PC-3 (cell line): ENCODE measurements around the gene CDK18. TPM values are rescaled to one million over a fixed set of nuclear protein-coding genes. Genes with fewer than 3 reads are reported as not detected.

Experiments
- ATAC-seq: fragments of 200-7000 bp; cut with Tn5 transposase; 2 replicates; pipeline ENCODE4 v1.9.1; 2020; ENCODE audit warnings: mild to moderate bottlenecking, moderate library complexity
- BruUV-seq: library from RNA; stranded (reverse); fragments of 400-500 nt; replicated peaks from 2 replicates; lab custom pipeline; 2021; lab: Mats Ljungman, UMichigan
- CTCF ChIA-PET: fragments of 300-600 bp; sonication (Branson Sonifier 250); formaldehyde crosslinking; loops from one replicate; lab custom pipeline; 2022; ENCODE audit warnings: antibody characterized with exemption; lab: Charles Lee
- POLR2A ChIA-PET: fragments of 300-600 bp; sonication (Branson Sonifier 250); formaldehyde crosslinking; loops from one replicate; lab custom pipeline; 2022; ENCODE audit warnings: antibody characterized with exemption; ENCODE audit not compliant: unreplicated experiment; lab: Charles Lee
- DNase-seq: peaks from one replicate; pipeline ENCODE4 v3.0.0-alpha.2; 2015
- H2AFZ ChIP-seq: fragments of 300-600 bp; sonication (generic); 2 replicates; pipeline ENCODE4 v1.6.0; 2016; ENCODE audit warnings: antibody characterized with exemption, low read length
- H3F3A ChIP-seq: fragments of 300-600 bp; sonication (generic); one replicate; pipeline ENCODE4 v1.6.0; 2017; ENCODE audit warnings: antibody characterized with exemption, low read length, control low read depth, mild to moderate bottlenecking; ENCODE audit not compliant: unreplicated experiment
- H3K27ac ChIP-seq: fragments of 300-600 bp; sonication (generic); 2 replicates; pipeline ENCODE4 v1.5.1; 2016; ENCODE audit warnings: mild to moderate bottlenecking, low read length
- H3K27me3 ChIP-seq: fragments of 300-600 bp; sonication (generic); 2 replicates; pipeline ENCODE4 v1.6.1; 2016; ENCODE audit warnings: low read length, mixed read lengths
- H3K36me3 ChIP-seq: fragments of 300-600 bp; sonication (generic); 2 replicates; pipeline ENCODE4 v1.6.1; 2016; ENCODE audit warnings: low read depth, mixed run types, low read length, mixed read lengths
- H3K4me1 ChIP-seq: fragments of 300-600 bp; sonication (generic); 2 replicates; pipeline ENCODE4 v1.5.1; 2016; ENCODE audit warnings: low read length; ENCODE audit not compliant: insufficient read depth
- H3K4me2 ChIP-seq: fragments of 300-600 bp; sonication (generic); 2 replicates; pipeline ENCODE4 v1.6.0; 2016; ENCODE audit warnings: low read length
- H3K4me3 ChIP-seq: fragments of 300-600 bp; sonication (generic); 2 replicates; pipeline ENCODE4 v1.5.1; 2016; ENCODE audit warnings: mild to moderate bottlenecking, low read length, mixed read lengths
- H3K79me2 ChIP-seq: fragments of 300-600 bp; sonication (generic); 2 replicates; pipeline ENCODE4 v1.6.1; 2017; ENCODE audit warnings: low read length, mixed read lengths
- H3K9ac ChIP-seq: fragments of 300-600 bp; sonication (generic); 2 replicates; pipeline ENCODE4 v1.6.0; 2016; ENCODE audit warnings: mild to moderate bottlenecking, low read length
- H3K9me2 ChIP-seq: fragments of 300-600 bp; sonication (generic); replicated peaks from 2 replicates; pipeline ENCODE4 v1.6.1; 2016; ENCODE audit warnings: mixed run types, low read length, mixed read lengths
- H3K9me3 ChIP-seq: fragments of 300-600 bp; sonication (generic); 2 replicates; pipeline ENCODE4 v1.6.1; 2016; ENCODE audit warnings: low read length, mixed read lengths
- H4K20me1 ChIP-seq: fragments of 300-600 bp; sonication (generic); 2 replicates; pipeline ENCODE4 v1.6.1; 2016; ENCODE audit warnings: low read length, mixed read lengths
- EZH2 ChIP-seq: fragments of 300-600 bp; sonication (generic); IDR thresholded peaks from one replicate; pipeline ENCODE4 v1.6.1; 2017; ENCODE audit warnings: antibody characterized with exemption, mild to moderate bottlenecking, low read length; ENCODE audit not compliant: unreplicated experiment
- EZH2phosphoT487 ChIP-seq: fragments of 300-600 bp; sonication (generic); IDR thresholded peaks from 2 replicates; pipeline ENCODE4 v1.6.1; 2018; ENCODE audit warnings: mild to moderate bottlenecking, antibody characterized with exemption, low read length, borderline replicate concordance
- intact Hi-C: fragments of 100-400 bp; cut with micrococcal nuclease; formaldehyde crosslinking; loops from 2 replicates; pipeline ENCODE4 v1.9.0; 2023
- total RNA-seq: library from RNA; depleted of rRNA; stranded (reverse); fragments of >200 nt; gene quantifications from 2 replicates; pipeline ENCODE4 v1.2.3, GENCODE V29; 2014
- TF ChIP-seq, protein P1 (sequence below): fragments of 300-600 bp; sonication (generic); conservative IDR thresholded peaks from 2 replicates; pipeline ENCODE4 v1.5.1; 2017; ENCODE audit warnings: antibody characterized with exemption, low read depth, mild to moderate bottlenecking, low read length

The CDK18 gene
- total RNA-seq, 1 experiment from 2014 or later, result 13.2 TPM

DNA sequence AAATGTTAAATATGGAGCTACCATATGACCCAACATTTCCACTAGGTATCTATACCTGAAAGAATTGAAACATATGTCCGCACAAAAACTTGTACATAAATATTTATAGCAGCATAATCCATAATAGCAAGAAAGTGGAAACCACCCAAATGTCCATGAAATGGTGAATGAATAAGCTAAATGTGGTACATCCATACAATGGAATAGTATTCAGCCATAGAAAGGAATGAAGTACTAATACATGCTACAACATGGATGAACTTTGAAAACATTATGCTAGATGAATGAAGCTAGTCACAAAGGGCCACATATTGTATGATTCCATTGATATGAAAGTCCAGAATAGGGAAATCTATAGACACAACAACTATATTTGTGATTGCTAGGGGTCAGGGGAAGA, 28.6 kb upstream of the CDK18 start:
- TF ChIP-seq, protein P1, sequence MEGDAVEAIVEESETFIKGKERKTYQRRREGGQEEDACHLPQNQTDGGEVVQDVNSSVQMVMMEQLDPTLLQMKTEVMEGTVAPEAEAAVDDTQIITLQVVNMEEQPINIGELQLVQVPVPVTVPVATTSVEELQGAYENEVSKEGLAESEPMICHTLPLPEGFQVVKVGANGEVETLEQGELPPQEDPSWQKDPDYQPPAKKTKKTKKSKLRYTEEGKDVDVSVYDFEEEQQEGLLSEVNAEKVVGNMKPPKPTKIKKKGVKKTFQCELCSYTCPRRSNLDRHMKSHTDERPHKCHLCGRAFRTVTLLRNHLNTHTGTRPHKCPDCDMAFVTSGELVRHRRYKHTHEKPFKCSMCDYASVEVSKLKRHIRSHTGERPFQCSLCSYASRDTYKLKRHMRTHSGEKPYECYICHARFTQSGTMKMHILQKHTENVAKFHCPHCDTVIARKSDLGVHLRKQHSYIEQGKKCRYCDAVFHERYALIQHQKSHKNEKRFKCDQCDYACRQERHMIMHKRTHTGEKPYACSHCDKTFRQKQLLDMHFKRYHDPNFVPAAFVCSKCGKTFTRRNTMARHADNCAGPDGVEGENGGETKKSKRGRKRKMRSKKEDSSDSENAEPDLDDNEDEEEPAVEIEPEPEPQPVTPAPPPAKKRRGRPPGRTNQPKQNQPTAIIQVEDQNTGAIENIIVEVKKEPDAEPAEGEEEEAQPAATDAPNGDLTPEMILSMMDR, result no peak
- TF ChIP-seq EZH2, result no peak
- TF ChIP-seq EZH2phosphoT487, result no peak
- ChIA-PET CTCF (interaction anchor here (0.6 kb wide), 1 partner anchor 113 kb away, joined by 3 read pairs; no protein-coding TSS in a partner anchor), POLR2A (no interaction called here)
- no peaks in the 10 kb centered on the region for H3K36me3 ChIP-seq
- no peak overlapping the region for H3K4me2 ChIP-seq
- no peak overlapping the region for H3K4me3 ChIP-seq
- no peaks in the 10 kb centered on the region for H3K9me2 ChIP-seq
- H3K27me3 ChIP-seq, result peaks cover 12% of the 10 kb centered on the region
- H3K9me3 ChIP-seq, result no peaks in the 10 kb centered on the region
- ATAC-seq, result no peak
- no peaks in the 10 kb centered on the region for H3F3A ChIP-seq
- H3K27ac ChIP-seq, result no peak overlapping the region
- H4K20me1 ChIP-seq, result no peaks in the 10 kb centered on the region
- intact Hi-C loops, result no loop called here
- H3K4me1 ChIP-seq, result peaks cover 18% of the 10 kb centered on the region
- H3K79me2 ChIP-seq, result no peaks in the 10 kb centered on the region
- H2AFZ ChIP-seq, result no peak overlapping the region
- no peak for DNase-seq
- H3K9ac ChIP-seq, result no peak overlapping the region
- no TSS peak for BruUV-seq

GRCh38 chr1:205476648-205477047, 27.8 kb upstream of the CDK18 start:
- no peaks in the 10 kb centered on the region for H3F3A ChIP-seq
- no peak for ATAC-seq
- no peak overlapping the region for H3K9ac ChIP-seq
- H3K27me3 ChIP-seq, result peaks cover 10% of the 10 kb centered on the region
- no peak overlapping the region for H3K27ac ChIP-seq
- no peak for TF ChIP-seq EZH2
- TF ChIP-seq, protein P1, result no peak
- no peak for TF ChIP-seq EZH2phosphoT487
- H3K4me3 ChIP-seq, result no peak overlapping the region
- no peak overlapping the region for H3K4me2 ChIP-seq
- no TSS peak for BruUV-seq
- no peak for DNase-seq
- peaks cover 18% of the 10 kb centered on the region for H3K4me1 ChIP-seq
- no peaks in the 10 kb centered on the region for H3K9me2 ChIP-seq
- no peaks in the 10 kb centered on the region for H4K20me1 ChIP-seq
- no peaks in the 10 kb centered on the region for H3K9me3 ChIP-seq
- no peaks in the 10 kb centered on the region for H3K79me2 ChIP-seq
- ChIA-PET POLR2A (no interaction called here), CTCF (no interaction called here)
- no peaks in the 10 kb centered on the region for H3K36me3 ChIP-seq
- H2AFZ ChIP-seq, result no peak overlapping the region
- intact Hi-C loops, result no loop called here

DNA sequence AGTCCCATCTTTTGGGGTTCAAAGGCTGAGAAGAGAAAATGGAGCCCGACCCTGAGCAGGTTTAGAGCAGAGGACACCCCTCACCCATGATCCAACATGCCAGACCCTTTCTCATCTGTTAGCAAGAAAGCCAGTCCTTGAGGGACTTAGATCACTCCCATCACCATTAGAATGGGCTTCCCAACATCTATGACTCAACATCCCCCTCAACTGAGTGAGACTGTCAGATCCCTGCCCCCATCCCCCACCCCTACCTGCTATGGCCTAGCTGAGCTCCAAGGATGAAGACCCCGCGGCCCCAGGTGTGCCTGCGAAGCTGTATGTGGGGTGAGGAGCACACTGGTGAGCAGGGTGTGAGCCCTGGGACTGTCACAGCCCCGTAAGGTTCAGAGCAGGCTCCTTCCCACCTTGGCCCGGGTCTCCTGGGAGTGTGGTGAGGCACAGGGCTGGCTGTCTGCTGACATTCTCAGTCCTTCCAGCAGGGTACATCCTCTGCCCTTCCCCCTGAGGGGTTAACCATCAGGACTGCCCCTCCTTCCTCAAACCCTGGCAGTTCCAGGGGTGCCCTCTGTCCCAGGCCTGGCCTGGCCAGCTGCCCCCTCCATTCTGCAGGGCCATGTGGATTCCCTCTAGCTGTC, 27.2 kb upstream of the CDK18 start:
- DNase-seq (no peak), ATAC-seq (peak; percentile 4; the same call in 1 of the 2 replicates)
- Histone ChIP-seq H3K9me3 (no peaks in the 10 kb centered on the region), H3K79me2 (no peaks in the 10 kb centered on the region), H3K4me3 (no peak overlapping the region), H4K20me1 (no peaks in the 10 kb centered on the region), H3K36me3 (no peaks in the 10 kb centered on the region), H3K4me1 (peaks cover 18% of the 10 kb centered on the region), H3F3A (no peaks in the 10 kb centered on the region), H3K27ac (peak overlapping the region; percentile 47), H3K4me2 (peak overlapping the region; percentile 13), H2AFZ (peak overlapping the region; percentile 10; the same call in 1 of the 2 replicates), H3K27me3 (peaks cover 6% of the 10 kb centered on the region), H3K9ac (no peak overlapping the region; the same call in 1 of the 2 replicates), H3K9me2 (no peaks in the 10 kb centered on the region)
- CTCF ChIA-PET, result no interaction called here
- intact Hi-C loops, result no loop called here
- POLR2A ChIA-PET, result no interaction called here
- TF ChIP-seq EZH2, result no peak
- BruUV-seq, result no TSS peak
